ENCODE measurements around the gene ERICH6B. TPM values are rescaled to one million over a fixed set of nuclear protein-coding genes. Genes with fewer than 3 reads are reported as not detected.

ERICH6B gene
- total and polyA plus RNA-seq, 7 donors = not detected

DNA sequence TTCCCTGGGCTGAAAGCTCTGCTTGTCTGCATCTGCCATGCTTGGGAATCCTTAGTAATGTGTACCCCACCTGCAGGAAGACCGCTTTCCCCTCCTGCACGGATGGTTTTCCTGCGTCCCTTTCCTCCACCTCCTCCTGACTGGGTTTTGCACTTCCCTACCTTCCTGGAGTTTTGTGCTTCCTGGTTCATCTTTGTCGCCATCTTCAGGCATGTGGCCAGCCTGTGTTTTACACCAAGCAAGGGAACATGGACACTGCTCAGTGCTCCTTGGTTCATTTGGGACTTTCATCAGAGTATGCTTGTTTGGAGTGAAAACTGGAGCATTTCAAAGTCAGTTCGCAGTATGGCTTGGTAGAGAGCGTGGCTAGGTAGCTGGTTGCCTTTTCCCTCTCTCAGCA is 30.7 kb downstream of the ERICH6B start:
- no peak for DNase-seq
- Histone ChIP-seq H3K27ac (no peak overlapping the region), H3K4me1 (no peaks in the 10 kb centered on the region), H3K36me3 (no peaks in the 10 kb centered on the region), H3K4me3 (no peak overlapping the region), H3K27me3 (no peaks in the 10 kb centered on the region), H3K9me3 (no peaks in the 10 kb centered on the region)
- TF ChIP-seq POLR2AphosphoS5 (IDR thresholded peaks at IDR 0.05) (no peak), EP300 (IDR thresholded peaks at IDR 0.05) (no peak), POLR2A (IDR thresholded peaks at IDR 0.05) (no peak)
- TF ChIP-seq, protein P1, sequence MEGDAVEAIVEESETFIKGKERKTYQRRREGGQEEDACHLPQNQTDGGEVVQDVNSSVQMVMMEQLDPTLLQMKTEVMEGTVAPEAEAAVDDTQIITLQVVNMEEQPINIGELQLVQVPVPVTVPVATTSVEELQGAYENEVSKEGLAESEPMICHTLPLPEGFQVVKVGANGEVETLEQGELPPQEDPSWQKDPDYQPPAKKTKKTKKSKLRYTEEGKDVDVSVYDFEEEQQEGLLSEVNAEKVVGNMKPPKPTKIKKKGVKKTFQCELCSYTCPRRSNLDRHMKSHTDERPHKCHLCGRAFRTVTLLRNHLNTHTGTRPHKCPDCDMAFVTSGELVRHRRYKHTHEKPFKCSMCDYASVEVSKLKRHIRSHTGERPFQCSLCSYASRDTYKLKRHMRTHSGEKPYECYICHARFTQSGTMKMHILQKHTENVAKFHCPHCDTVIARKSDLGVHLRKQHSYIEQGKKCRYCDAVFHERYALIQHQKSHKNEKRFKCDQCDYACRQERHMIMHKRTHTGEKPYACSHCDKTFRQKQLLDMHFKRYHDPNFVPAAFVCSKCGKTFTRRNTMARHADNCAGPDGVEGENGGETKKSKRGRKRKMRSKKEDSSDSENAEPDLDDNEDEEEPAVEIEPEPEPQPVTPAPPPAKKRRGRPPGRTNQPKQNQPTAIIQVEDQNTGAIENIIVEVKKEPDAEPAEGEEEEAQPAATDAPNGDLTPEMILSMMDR (IDR thresholded peaks at IDR 0.05) = no peak
- intact Hi-C loops (cut with DNase I) = no loop called here
- WGBS, 2 donors = 79 to 84% methylated on average over 6 of the region's 6 CpGs

DNA sequence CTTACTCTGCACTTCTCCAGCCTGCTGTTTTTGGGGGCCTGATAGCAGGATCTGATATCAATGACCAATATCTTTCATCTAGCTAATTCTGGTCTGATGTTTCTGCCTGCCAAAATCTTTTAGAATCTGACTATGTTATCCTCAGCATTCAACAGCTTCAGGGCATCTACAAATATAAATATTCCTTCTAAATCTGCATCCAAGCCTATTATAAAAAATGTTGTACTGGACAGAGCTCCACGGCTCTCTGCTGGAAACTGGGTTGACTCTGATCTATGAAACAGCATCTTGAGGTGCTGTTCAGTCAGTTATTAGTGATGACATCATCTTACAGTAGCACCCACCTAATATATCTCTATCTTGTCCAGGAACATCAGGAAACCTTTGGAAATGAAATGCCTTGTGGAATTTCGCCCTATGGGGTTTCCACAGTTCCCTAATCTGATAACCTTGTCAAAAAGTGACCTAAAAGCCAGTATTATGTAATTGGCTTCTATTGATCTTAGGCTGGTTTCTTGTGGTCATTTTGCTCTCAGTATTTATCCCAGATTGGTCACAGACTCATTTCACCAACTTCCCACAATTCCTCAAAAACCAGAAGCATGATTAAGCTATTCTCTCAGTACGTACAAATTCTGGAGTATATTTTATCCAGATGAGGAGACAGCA is 33.0 kb downstream of the ERICH6B start:
- no peaks in the 10 kb centered on the region for H3K27me3 ChIP-seq
- intact Hi-C loops (cut with DNase I) = no loop called here
- H3K4me1 ChIP-seq = no peaks in the 10 kb centered on the region
- no peaks in the 10 kb centered on the region for H3K36me3 ChIP-seq
- H3K9me3 ChIP-seq = no peaks in the 10 kb centered on the region
- no peak for TF ChIP-seq POLR2AphosphoS5 (IDR thresholded peaks at IDR 0.05)
- H3K4me3 ChIP-seq = no peak overlapping the region
- DNase-seq = no peak
- no peak overlapping the region for H3K27ac ChIP-seq
- WGBS, 2 donors = 57 to 71% methylated on average over 3 of the region's 3 CpGs

DNA sequence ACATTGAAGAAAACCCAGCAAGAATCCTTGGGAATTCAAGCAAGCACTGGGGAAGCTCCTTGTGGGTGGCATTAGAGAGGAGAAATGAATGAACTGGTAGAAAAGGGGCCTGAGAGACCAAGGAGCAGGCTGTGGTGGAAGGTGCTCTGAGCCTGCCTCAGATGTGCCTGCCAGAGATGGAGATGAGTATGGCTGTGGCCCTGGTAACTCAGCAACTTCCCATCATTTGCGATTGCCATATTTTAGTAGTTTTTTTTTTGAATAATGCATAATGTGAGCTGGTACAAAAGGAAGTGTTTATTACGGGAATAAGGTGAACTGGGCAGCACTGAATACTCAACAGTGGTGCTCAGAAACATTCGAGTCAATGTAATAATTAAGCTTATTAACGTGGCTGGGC is 39.1 kb downstream of the ERICH6B start:
- TF ChIP-seq, protein P1 (IDR thresholded peaks at IDR 0.05) = no peak
- Histone ChIP-seq H3K9me3 (no peaks in the 10 kb centered on the region), H3K36me3 (no peaks in the 10 kb centered on the region), H3K27ac (no peak overlapping the region), H3K4me3 (no peak overlapping the region), H3K27me3 (peaks cover 0 to 5% (median 0%) of the 10 kb centered on the region in 3 donors), H3K4me1 (no peaks in the 10 kb centered on the region)
- 72 to 84% methylated on average over 4 of the region's 4 CpGs for WGBS, 2 donors
- no peak for DNase-seq
- intact Hi-C loops (cut with DNase I) = no loop called here

DNA sequence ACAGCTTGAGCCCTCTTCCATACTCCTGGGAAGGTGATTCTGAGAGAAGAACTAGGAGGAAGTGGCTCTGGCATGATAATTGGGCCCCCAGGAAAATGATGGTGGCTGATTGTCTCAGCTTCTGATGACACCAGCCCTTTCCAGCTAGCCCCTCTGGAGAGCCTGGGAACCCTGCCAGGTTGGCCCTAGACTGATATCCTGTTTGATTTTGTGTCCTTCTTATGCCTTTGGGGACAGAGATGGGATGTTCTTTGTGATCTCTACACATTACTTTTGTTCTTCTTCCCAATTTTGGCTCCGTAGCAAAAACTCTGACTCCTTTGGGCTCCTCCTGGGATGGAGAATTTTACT is 39.7 kb downstream of the ERICH6B start:
- H3K27ac ChIP-seq = no peak overlapping the region
- 82 to 84% methylated on average over 1 of the region's 1 CpG for WGBS, 2 donors
- H3K27me3 ChIP-seq = peaks cover 0 to 5% (median 0%) of the 10 kb centered on the region in 3 donors
- H3K4me3 ChIP-seq = no peak overlapping the region
- no peaks in the 10 kb centered on the region for H3K36me3 ChIP-seq
- intact Hi-C loops (cut with DNase I) = no loop called here
- no peaks in the 10 kb centered on the region for H3K4me1 ChIP-seq
- TF ChIP-seq, protein P1 (IDR thresholded peaks at IDR 0.05) = no peak
- TF ChIP-seq EP300 (IDR thresholded peaks at IDR 0.05) (no peak), POLR2A (IDR thresholded peaks at IDR 0.05) (no peak), POLR2AphosphoS5 (IDR thresholded peaks at IDR 0.05) (no peak)
- H3K9me3 ChIP-seq = no peaks in the 10 kb centered on the region
- DNase-seq = no peak

DNA sequence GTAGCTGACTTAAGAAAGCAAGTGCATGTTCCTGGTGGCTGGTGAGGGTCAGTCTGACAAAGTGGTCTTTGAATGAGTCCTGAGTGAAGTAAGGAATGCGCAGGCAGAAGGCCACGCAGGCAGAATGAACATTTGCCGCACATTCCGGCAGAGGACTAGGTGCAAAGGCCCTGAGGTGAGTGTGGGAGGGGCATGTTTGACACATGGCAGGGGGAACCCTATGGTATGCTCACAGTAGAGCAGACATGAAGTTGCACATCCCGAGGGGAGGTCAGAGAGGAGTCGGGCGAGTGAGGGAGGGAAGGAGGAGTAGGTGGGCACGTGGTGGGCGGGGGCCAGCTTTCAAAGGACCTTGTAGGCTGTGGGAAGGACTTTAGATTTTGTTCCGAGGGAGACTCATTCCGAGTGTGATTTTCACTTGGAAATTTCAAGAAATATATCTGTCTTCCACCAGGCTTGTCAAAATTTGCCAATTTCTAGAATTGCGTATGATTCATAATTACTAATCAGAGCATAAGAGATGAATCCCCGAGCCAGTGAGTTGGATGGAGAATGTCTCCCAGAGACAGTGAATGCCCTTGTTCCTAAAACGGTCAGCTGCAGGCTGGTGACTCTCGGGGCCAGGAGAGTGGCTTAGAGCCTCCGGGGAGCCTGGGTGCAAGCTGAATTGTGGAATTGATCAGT is 40.3 kb downstream of the ERICH6B start:
- Histone ChIP-seq H3K4me3 (no peak overlapping the region), H3K9me3 (no peaks in the 10 kb centered on the region), H3K36me3 (no peaks in the 10 kb centered on the region), H3K27ac (no peak overlapping the region), H3K27me3 (peaks cover 0 to 5% (median 0%) of the 10 kb centered on the region in 3 donors), H3K4me1 (no peaks in the 10 kb centered on the region)
- intact Hi-C loops (cut with DNase I) = no loop called here
- WGBS, 2 donors = 87 to 91% methylated on average over 16 of the region's 16 CpGs
- TF ChIP-seq POLR2A (IDR thresholded peaks at IDR 0.05) (no peak), EP300 (IDR thresholded peaks at IDR 0.05) (no peak), POLR2AphosphoS5 (IDR thresholded peaks at IDR 0.05) (no peak)
- TF ChIP-seq, protein P1 (IDR thresholded peaks at IDR 0.05) = no peak
- DNase-seq = no peak

Data from sigmoid colon (tissue), 7 donors.